Smooth muscle cell (in vitro differentiated cells): ENCODE results near the gene ATL3. TPM values are rescaled to one million over a fixed set of nuclear protein-coding genes. Genes with fewer than 3 reads are reported as not detected.
A peak's percentile ranks its signal among the peaks of the same experiment; 100 is the strongest.
"Not testable (repeated sequence)": the region's sequence is repeated elsewhere in the genome, so short reads cannot be mapped to it uniquely, and the experiment has no call there.

Experiments
- DNase-seq: peaks from one replicate; lab custom pipeline; 2025; ENCODE audit not compliant: unreplicated experiment; lab: John Stamatoyannopoulos, UW
- H2AFZ ChIP-seq: fragments of 200-600 bp; sonication (generic); 2 replicates; pipeline ENCODE4 v1.6.0; 2016; ENCODE audit warnings: antibody characterized with exemption, low read depth, mild to moderate bottlenecking
- H3F3A ChIP-seq: fragments of 200-600 bp; sonication (generic); 2 replicates; pipeline ENCODE4 v1.6.0; 2017; ENCODE audit warnings: antibody characterized with exemption, low read depth
- H3K27ac ChIP-seq: fragments of 200-600 bp; sonication (generic); 2 replicates; pipeline ENCODE4 v1.5.1; 2016; ENCODE audit warnings: low read depth, mild to moderate bottlenecking
- H3K27me3 ChIP-seq: fragments of 200-600 bp; sonication (generic); 2 replicates; pipeline ENCODE4 v1.6.1; 2016; ENCODE audit warnings: low read depth, mild to moderate bottlenecking
- H3K36me3 ChIP-seq: fragments of 200-600 bp; sonication (generic); 2 replicates; pipeline ENCODE4 v1.5.1; 2016; ENCODE audit warnings: low read depth
- H3K4me1 ChIP-seq: fragments of 200-600 bp; sonication (generic); 2 replicates; pipeline ENCODE4 v1.5.1; 2016; ENCODE audit warnings: low read depth
- H3K4me2 ChIP-seq: fragments of 200-600 bp; sonication (generic); 2 replicates; pipeline ENCODE4 v1.6.0; 2016; ENCODE audit warnings: mild to moderate bottlenecking
- H3K4me3 ChIP-seq: fragments of 200-600 bp; sonication (generic); 2 replicates; pipeline ENCODE4 v1.5.1; 2016; ENCODE audit warnings: mild to moderate bottlenecking
- H3K79me2 ChIP-seq: fragments of 200-600 bp; sonication (generic); 2 replicates; pipeline ENCODE4 v1.6.0; 2016; ENCODE audit warnings: low read depth, mild to moderate bottlenecking
- H3K9ac ChIP-seq: fragments of 200-600 bp; sonication (generic); 2 replicates; pipeline ENCODE4 v1.6.0; 2016; ENCODE audit warnings: low read depth
- H3K9me3 ChIP-seq: fragments of 200-600 bp; sonication (generic); replicated peaks from 2 replicates; pipeline ENCODE4 v1.5.1; 2016; ENCODE audit warnings: low read depth
- H4K20me1 ChIP-seq: fragments of 200-600 bp; sonication (generic); 2 replicates; pipeline ENCODE4 v1.6.0; 2016; ENCODE audit warnings: low read depth
- WGBS: methylation state at CpG from one replicate; pipeline ENCODE4 v1.1.7; 2016; ENCODE audit warnings: low lambda C conversion rate; 5-methylcytosine and 5-hydroxymethylcytosine counted together
- polyA plus RNA-seq: library from polyadenylated mRNA; unstranded; fragments of >200 nt; fragmentation: Nextera tagmentation; extraction: Ambion mirVana; gene quantifications from 2 replicates; pipeline ENCODE4 v1.2.1, GENCODE V29; 2016
- total RNA-seq: library from RNA; depleted of rRNA; stranded (reverse); fragments of >200 nt; gene quantifications from 2 replicates; pipeline ENCODE4 v1.2.3, GENCODE V29; 2014
- TF ChIP-seq, protein P1 (sequence below): fragments of 200-600 bp; sonication (generic); IDR thresholded peaks from 2 replicates; pipeline ENCODE4 v1.5.1; 2017; ENCODE audit warnings: borderline replicate concordance, mild to moderate bottlenecking, antibody characterized with exemption; ENCODE audit not compliant: insufficient read depth, poor library complexity, severe bottlenecking

The ATL3 gene
- total and polyA plus RNA-seq, 2 experiments from 2014 or later, result 13.0 to 32.5 TPM

DNA sequence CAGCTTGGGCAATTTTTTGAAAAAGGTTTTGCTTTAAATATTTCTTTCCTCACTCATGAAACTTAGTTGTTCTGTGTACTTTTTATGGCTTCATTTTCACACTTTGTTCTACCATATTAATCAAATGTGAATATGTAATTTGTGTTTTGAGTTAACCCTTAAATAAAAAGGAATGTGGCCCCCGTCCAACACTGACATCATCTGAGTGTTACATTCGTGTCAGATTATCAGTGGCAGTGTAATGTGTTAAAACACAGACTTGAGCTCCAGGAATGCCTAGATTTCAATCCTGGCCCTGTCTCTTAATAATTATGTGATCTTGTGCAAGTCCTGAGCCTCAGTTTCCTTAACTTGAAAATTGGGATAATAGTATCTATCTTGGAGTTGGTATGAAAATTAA lies 15.8 kb upstream of the ATL3 start:
- Histone ChIP-seq H3K27ac (no peak overlapping the region), H3F3A (peaks cover 10% of the 10 kb centered on the region), H3K9me3 (no peaks in the 10 kb centered on the region), H3K4me2 (no peak overlapping the region), H4K20me1 (peaks cover 21% of the 10 kb centered on the region), H3K36me3 (no peaks in the 10 kb centered on the region), H3K27me3 (no peaks in the 10 kb centered on the region), H3K4me3 (no peak overlapping the region), H3K4me1 (peaks cover 9% of the 10 kb centered on the region), H3K9ac (no peak overlapping the region), H3K79me2 (peaks cover 89% of the 10 kb centered on the region), H2AFZ (no peak overlapping the region)
- no peak for DNase-seq
- TF ChIP-seq, protein P1, sequence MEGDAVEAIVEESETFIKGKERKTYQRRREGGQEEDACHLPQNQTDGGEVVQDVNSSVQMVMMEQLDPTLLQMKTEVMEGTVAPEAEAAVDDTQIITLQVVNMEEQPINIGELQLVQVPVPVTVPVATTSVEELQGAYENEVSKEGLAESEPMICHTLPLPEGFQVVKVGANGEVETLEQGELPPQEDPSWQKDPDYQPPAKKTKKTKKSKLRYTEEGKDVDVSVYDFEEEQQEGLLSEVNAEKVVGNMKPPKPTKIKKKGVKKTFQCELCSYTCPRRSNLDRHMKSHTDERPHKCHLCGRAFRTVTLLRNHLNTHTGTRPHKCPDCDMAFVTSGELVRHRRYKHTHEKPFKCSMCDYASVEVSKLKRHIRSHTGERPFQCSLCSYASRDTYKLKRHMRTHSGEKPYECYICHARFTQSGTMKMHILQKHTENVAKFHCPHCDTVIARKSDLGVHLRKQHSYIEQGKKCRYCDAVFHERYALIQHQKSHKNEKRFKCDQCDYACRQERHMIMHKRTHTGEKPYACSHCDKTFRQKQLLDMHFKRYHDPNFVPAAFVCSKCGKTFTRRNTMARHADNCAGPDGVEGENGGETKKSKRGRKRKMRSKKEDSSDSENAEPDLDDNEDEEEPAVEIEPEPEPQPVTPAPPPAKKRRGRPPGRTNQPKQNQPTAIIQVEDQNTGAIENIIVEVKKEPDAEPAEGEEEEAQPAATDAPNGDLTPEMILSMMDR, result no peak
- WGBS, result 55% methylated on average over 2 of the region's 2 CpGs

DNA sequence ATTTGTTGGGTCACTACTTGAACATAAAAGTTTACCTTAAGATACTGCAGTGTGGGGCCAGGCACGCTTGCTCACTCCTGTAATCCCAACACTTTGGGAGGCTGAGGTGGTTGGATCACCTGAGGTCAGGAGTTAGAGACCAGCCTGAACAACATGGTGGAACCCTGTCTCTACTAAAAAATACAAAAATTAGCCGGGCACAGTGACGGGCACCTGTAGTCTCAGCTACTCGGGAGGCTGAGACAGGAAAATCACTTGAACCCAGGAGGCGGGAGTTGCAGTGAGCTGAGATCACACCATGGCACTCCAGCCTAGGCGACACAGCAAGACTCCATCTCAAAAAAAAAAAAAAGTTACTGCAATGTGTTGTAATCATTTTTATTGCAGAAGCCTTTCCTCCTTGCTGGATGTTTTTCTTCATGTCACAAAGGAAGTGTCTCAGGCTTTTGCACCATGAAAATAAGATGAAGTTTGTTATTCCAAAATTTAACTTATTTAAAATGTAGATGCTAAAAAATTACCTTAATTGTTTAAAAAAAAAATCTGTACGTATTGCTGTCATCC lies 14.1 kb upstream of the ATL3 start:
- not testable (repeated sequence) for H4K20me1 ChIP-seq, DNase-seq

GRCh38 chr11:63683133-63683991 lies 12.2 kb upstream of the ATL3 start:
- 89% methylated on average over 8 of the region's 8 CpGs for WGBS
- H4K20me1 ChIP-seq, result peaks cover 5% of the 10 kb centered on the region
- peaks cover 58% of the 10 kb centered on the region for H3K79me2 ChIP-seq

More for the DNA sequence above, 14.1 kb upstream of the ATL3 start:
- H3F3A ChIP-seq, result peaks cover 11% of the 10 kb centered on the region
- H3K36me3 ChIP-seq, H3K9me3 ChIP-seq, H3K9ac ChIP-seq, H2AFZ ChIP-seq, H3K4me2 ChIP-seq, H3K4me3 ChIP-seq, H3K27me3 ChIP-seq, H3K27ac ChIP-seq: not testable (repeated sequence)
- H3K79me2 ChIP-seq, result peaks cover 74% of the 10 kb centered on the region
- peaks cover 15% of the 10 kb centered on the region for H3K4me1 ChIP-seq
- WGBS, result 90% methylated on average over 7 of the region's 7 CpGs

More at GRCh38 chr11:63683133-63683991, 12.2 kb upstream of the ATL3 start:
- H3K27me3 ChIP-seq, result no peaks in the 10 kb centered on the region
- H3K27ac ChIP-seq, result no peak overlapping the region
- no peak overlapping the region for H2AFZ ChIP-seq
- no peaks in the 10 kb centered on the region for H3K9me3 ChIP-seq
- H3K36me3 ChIP-seq, result no peaks in the 10 kb centered on the region
- DNase-seq, result no peak
- peaks cover 15% of the 10 kb centered on the region for H3K4me1 ChIP-seq
- peak overlapping the region; percentile 68 for H3K4me3 ChIP-seq
- TF ChIP-seq, protein P1, result no peak
- H3K4me2 ChIP-seq, result peak overlapping the region; percentile 94
- peaks cover 11% of the 10 kb centered on the region for H3F3A ChIP-seq
- no peak overlapping the region for H3K9ac ChIP-seq
